Measurements from ENCODE around the gene DRICH1. TPM values are rescaled to one million over a fixed set of nuclear protein-coding genes. Genes with fewer than 3 reads are reported as not detected.

Gene DRICH1
- total RNA-seq, 1 donor, result 0.36 TPM

DNA sequence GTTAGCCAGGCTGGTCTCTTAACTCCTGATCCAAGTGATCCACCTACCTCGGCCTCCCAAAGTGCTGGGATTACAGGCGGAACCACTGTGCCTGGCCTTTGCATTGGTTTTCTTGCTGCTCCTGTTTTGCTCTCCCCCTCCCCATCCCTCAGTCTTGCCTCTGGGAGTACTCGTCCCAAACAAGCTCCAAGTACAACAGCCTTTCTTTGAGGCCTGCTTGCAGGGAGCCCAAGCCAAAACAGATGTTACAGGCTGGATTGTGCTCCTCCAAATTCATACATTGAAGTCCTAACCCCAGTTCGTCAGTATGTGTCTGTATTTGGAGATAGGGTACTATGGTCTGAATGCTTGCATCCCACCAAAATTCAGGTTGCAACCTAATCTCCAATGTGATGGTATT, 60.6 kb downstream of the DRICH1 start:
- Histone ChIP-seq H3K27me3 (ENCODE audit: insufficient read depth, low read length) (peaks cover 8% of the 10 kb centered on the region), H3K4me2 (ENCODE audit: insufficient read depth, low read length) (no peak overlapping the region), H3K27ac (ENCODE audit: low read depth, low read length) (no peak overlapping the region), H3K9me3 (ENCODE audit: low read depth, low read length) (no peaks in the 10 kb centered on the region), H3K4me1 (ENCODE audit: insufficient read depth, low read length) (no peaks in the 10 kb centered on the region), H3K36me3 (ENCODE audit: insufficient read depth, low read length) (no peaks in the 10 kb centered on the region), H2AFZ (ENCODE audit: low read length) (no peak overlapping the region), H3K79me2 (ENCODE audit: insufficient read depth, low read length) (no peaks in the 10 kb centered on the region), H3K4me3 (ENCODE audit: insufficient read depth, low read length) (no peak overlapping the region), H4K20me1 (ENCODE audit: insufficient read depth, low read length) (no peaks in the 10 kb centered on the region)
- no peak for DNase-seq (ENCODE audit: insufficient read length, low spot score, missing footprints)
- TF ChIP-seq, protein P1, sequence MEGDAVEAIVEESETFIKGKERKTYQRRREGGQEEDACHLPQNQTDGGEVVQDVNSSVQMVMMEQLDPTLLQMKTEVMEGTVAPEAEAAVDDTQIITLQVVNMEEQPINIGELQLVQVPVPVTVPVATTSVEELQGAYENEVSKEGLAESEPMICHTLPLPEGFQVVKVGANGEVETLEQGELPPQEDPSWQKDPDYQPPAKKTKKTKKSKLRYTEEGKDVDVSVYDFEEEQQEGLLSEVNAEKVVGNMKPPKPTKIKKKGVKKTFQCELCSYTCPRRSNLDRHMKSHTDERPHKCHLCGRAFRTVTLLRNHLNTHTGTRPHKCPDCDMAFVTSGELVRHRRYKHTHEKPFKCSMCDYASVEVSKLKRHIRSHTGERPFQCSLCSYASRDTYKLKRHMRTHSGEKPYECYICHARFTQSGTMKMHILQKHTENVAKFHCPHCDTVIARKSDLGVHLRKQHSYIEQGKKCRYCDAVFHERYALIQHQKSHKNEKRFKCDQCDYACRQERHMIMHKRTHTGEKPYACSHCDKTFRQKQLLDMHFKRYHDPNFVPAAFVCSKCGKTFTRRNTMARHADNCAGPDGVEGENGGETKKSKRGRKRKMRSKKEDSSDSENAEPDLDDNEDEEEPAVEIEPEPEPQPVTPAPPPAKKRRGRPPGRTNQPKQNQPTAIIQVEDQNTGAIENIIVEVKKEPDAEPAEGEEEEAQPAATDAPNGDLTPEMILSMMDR (IDR thresholded peaks at IDR 0.05; ENCODE audit: extremely low read depth, low read depth, low read length), result no peak

DNA sequence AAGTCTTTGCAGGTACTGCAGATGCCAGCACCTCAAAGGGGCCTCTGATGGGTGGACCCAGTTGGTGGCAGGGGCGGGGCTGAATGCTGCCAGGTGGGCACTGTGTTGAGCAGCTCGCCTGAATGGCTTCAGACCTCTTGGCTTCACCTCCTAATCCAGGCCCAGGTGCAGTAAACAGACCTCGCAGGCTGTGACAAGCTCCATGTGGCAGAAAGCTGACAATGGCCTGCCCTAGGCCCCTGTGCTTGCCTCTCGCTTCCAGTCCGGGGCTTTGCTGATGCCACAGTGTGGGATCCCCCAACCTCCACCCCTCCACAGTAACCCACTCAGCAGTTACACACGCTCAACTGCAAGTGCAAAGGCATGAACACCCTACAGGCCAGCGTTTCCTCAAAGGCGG, 61.4 kb downstream of the DRICH1 start:
- no peak overlapping the region for H2AFZ ChIP-seq (ENCODE audit: low read length)
- no peaks in the 10 kb centered on the region for H3K4me1 ChIP-seq (ENCODE audit: insufficient read depth, low read length)
- H3K36me3 ChIP-seq (ENCODE audit: insufficient read depth, low read length), result no peaks in the 10 kb centered on the region
- H3K4me2 ChIP-seq (ENCODE audit: insufficient read depth, low read length), result no peak overlapping the region
- no peaks in the 10 kb centered on the region for H3K79me2 ChIP-seq (ENCODE audit: insufficient read depth, low read length)
- no peak overlapping the region for H3K4me3 ChIP-seq (ENCODE audit: insufficient read depth, low read length)
- TF ChIP-seq, protein P1 (IDR thresholded peaks at IDR 0.05; ENCODE audit: extremely low read depth, low read depth, low read length), result no peak
- no peaks in the 10 kb centered on the region for H4K20me1 ChIP-seq (ENCODE audit: insufficient read depth, low read length)
- no peaks in the 10 kb centered on the region for H3K9me3 ChIP-seq (ENCODE audit: low read depth, low read length)
- peaks cover 13% of the 10 kb centered on the region for H3K27me3 ChIP-seq (ENCODE audit: insufficient read depth, low read length)
- no peak for DNase-seq (ENCODE audit: insufficient read length, low spot score, missing footprints)
- H3K27ac ChIP-seq (ENCODE audit: low read depth, low read length), result no peak overlapping the region

DNA sequence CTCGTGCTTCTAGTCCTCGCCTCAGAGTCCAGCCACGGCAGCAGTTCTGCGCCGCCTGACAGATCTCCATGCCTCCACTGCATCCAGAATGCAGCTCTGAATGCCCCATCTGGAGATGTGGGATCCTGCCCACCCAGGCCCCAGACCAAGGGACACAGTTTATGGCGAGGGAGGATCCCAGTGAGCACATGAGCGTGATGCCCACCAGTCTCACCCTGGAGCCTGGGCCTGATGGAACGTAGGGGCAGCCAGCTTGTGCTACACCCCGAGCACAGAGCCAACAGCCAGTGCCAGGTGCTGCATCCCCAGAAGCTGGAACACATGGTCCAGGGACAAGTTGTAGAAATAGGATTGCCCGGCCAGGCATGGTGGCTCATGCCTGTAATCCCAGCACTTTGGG, 62.4 kb downstream of the DRICH1 start:
- TF ChIP-seq, protein P1 (IDR thresholded peaks at IDR 0.05; ENCODE audit: extremely low read depth, low read depth, low read length), result no peak
- H3K36me3 ChIP-seq (ENCODE audit: insufficient read depth, low read length), result no peaks in the 10 kb centered on the region
- H3K4me3 ChIP-seq (ENCODE audit: insufficient read depth, low read length), result no peak overlapping the region
- no peaks in the 10 kb centered on the region for H3K4me1 ChIP-seq (ENCODE audit: insufficient read depth, low read length)
- no peaks in the 10 kb centered on the region for H3K9me3 ChIP-seq (ENCODE audit: low read depth, low read length)
- H3K27me3 ChIP-seq (ENCODE audit: insufficient read depth, low read length), result peaks cover 18% of the 10 kb centered on the region
- no peak overlapping the region for H3K4me2 ChIP-seq (ENCODE audit: insufficient read depth, low read length)
- no peak for DNase-seq (ENCODE audit: insufficient read length, low spot score, missing footprints)
- no peak overlapping the region for H3K27ac ChIP-seq (ENCODE audit: low read depth, low read length)
- no peaks in the 10 kb centered on the region for H4K20me1 ChIP-seq (ENCODE audit: insufficient read depth, low read length)
- no peaks in the 10 kb centered on the region for H3K79me2 ChIP-seq (ENCODE audit: insufficient read depth, low read length)
- no peak overlapping the region for H2AFZ ChIP-seq (ENCODE audit: low read length)

DNA sequence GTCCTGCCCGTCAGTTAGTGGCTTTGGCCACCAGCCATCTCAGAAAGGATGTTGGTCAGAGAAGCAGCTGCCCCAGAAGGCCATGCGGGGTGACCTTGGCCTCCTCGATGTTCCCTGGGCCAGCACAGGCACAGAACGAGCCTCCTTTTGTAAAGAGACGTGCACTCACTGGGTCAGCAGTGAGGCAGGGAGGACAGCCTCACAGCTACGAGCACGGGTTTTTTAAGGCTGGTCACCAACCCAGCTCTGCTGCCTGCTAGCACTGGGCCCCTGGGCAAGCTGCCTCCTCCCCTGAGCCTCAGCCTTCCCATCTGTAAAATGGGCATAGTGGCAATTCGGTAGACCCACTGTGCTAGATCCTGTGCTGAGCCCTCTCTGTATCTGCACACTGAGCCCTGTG, 62.8 kb downstream of the DRICH1 start:
- H3K4me2 ChIP-seq (ENCODE audit: insufficient read depth, low read length), result no peak overlapping the region
- H2AFZ ChIP-seq (ENCODE audit: low read length), result no peak overlapping the region
- no peak overlapping the region for H3K27ac ChIP-seq (ENCODE audit: low read depth, low read length)
- no peak overlapping the region for H3K4me3 ChIP-seq (ENCODE audit: insufficient read depth, low read length)
- peaks cover 18% of the 10 kb centered on the region for H3K27me3 ChIP-seq (ENCODE audit: insufficient read depth, low read length)
- H4K20me1 ChIP-seq (ENCODE audit: insufficient read depth, low read length), result no peaks in the 10 kb centered on the region
- H3K36me3 ChIP-seq (ENCODE audit: insufficient read depth, low read length), result no peaks in the 10 kb centered on the region
- TF ChIP-seq, protein P1 (IDR thresholded peaks at IDR 0.05; ENCODE audit: extremely low read depth, low read depth, low read length), result no peak
- no peak for DNase-seq (ENCODE audit: insufficient read length, low spot score, missing footprints)
- no peaks in the 10 kb centered on the region for H3K9me3 ChIP-seq (ENCODE audit: low read depth, low read length)
- H3K4me1 ChIP-seq (ENCODE audit: insufficient read depth, low read length), result no peaks in the 10 kb centered on the region
- H3K79me2 ChIP-seq (ENCODE audit: insufficient read depth, low read length), result no peaks in the 10 kb centered on the region

All from osteoblast (primary cell).